C4-2B (cell line): ENCODE data around the gene FHIT.

Experiments used
- CTCF ChIP-seq: fragments of 450-650 bp; conservative IDR thresholded peaks from 2 replicates; pipeline ENCODE4 v1.5.1; 2017; ENCODE audit warnings: mild to moderate bottlenecking
- ZFX ChIP-seq: fragments of 450-650 bp; IDR thresholded peaks from 2 replicates; pipeline ENCODE4 v1.6.1; 2017

DNA sequence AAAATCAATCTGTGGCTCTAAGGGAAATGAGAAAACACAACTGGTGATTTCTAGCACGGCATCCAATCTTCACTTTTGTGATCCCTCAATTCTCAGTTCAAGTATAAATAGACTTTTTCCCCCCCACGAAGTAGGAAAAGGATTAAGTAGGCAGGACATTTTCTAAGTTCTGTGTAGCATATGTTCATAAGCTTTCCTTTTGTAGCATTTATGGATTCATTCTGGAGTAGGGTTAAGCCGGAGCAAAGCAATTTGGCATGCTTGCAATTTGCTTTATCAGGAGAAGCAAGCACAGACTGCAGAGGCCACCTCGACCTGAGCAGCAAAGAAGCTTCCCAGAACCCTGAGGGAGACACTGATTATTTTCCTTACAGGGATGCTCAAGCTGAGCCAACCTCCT, 66.3 kb downstream of the FHIT start:
- TF ChIP-seq CTCF (no peak), ZFX (no peak)
